GM21825 (cell line): ENCODE measurements around the gene COG4.
"Not testable (repeated sequence)": the region's sequence is repeated elsewhere in the genome, so short reads cannot be mapped to it uniquely, and the experiment has no call there.

Experiments used
- ATAC-seq: cut with Tn5 transposase; IDR thresholded peaks from one replicate; pipeline ENCODE4 v1.9.1; 2021; ENCODE audit warnings: mild to moderate bottlenecking, moderate library complexity; ENCODE audit not compliant: unreplicated experiment

COG4 gene

GRCh38 chr16:70527315-70527996 is 4.1 kb upstream of the COG4 start:
- no peak for ATAC-seq

- ATAC-seq, result no peak
These were observed 3.0 kb upstream of the COG4 start for GRCh38 chr16:70526403-70526802.

DNA sequence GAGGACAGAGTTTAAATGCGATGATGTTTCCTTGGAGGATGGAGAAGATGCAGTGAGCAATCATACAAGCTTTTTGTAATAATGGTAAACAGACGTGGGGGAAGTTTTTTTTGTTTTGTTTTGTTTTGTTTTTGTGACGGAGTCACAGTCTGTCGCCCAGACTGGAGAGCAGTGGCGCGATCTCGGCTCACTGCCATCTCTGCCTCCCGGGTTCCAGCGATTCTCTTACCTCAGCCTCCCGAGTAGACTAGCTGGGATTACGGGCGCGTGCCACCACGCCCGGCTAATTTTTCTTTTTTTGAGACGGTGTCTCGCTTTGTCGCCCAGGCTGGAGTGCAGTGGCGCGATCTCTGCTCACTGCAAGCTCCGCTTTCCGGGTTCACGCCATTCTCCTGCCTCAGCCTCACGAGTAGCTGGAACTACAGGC is 1.1 kb upstream of the COG4 start:
- ATAC-seq, result not testable (repeated sequence)

DNA sequence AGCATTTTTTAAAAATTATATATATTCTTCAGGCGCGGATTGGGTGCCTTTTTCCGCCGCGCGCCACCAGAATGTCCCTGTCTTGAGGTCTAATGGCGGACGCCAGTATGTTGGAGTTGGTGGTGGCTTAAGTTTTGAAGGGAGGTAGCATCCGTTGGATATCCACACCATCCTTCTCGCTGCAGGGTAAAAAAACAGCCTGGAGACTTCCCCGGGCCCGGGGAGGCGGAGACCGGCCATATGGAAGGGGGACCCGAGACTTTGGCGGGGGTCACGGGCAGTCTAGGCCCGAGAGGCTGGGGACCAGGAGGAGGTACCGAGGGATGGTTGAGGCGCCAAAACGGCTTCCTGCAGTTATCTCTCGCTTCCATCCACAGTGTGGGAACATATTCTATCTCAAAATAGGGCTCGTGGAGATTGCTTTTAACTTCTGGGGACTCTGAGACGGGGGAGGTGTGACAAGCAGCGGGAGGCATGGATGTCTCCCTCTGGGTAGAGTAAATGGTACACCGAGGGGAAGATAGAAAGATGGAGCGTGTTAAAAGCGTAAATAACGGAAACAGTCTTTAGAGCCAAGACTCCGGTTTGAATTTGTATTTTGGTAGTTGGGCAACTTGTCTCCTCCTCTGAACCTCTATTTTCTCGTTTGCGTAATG is 517 bp upstream of the COG4 start, which contains the start of gene SF3B3:
TSS of gene SF3B3 (plus strand) at position 74 of the 656 bp plus-strand sequence. CDS start 2,841 bp downstream, outside the sequence.
- peak; percentile 47 for ATAC-seq

DNA sequence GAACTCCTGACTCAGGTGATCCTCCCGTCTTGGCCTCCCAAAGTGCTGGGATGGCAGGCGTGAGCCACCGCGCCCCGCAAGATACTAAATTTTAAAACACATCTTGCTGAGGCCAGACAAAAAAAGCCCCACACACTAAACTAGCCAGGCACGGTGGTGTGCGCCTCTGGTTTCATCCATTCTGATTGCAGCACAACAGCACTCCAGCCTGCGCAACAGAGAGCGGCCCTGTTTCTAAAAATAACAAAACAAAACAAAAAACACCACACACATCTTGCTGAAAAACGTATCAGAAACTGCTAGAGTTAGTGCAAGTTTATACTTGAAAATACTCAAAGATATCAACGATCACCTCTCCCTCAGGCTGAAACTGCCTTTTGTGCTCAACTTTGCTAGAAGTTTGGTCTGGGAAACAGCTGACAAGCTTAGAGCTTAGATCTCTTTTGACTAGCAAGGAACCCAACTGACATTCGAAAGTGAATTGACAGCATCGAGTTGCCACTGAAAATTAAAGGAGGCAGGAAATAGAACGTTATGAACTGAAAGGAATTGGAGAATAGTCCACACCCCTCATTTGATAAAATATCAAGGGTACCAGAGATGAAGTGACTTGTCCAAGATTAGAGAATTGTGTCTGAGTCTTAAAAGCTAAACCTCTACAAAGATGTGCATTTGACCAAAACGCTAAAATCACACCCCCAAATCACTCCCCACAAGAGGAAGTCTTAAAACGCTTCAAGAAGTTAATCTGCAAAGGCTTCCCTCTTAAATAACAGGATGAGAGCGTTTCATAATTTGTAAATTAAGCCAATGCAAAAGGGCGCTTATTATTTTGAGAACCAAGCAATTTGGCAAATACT is 908 bp downstream of the COG4 start:
- no peak for ATAC-seq

DNA sequence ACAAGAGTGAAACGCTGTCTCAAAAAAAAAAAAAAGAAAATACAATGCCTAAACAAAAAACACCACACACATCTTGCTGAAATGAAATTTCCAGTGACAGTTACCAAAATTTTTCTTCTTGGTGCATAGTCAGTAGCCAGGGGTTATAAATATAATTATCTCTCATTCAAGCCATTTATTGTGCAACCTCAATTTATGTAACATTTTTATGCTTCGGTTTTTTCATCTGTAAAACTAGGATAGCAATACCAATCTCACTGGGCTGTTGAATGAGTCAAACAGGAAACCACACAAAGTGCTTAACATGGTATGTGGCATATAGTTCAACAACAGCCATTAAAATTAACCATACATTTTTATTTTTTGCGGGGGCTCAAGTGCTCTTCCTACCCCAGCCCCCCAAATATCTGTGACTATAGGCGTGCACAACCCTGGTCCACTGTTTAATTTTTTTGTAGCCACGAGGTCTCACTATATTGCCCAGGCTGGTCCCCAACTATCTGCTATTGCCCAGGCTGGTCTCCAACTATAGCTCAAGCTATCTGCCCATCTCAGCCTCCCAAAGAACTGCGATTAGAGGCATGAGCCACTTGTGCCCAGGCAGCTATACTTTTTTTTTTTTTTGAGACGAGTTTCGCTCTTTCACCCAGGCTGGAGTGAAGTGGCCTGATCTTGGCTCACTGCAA is 2.6 kb downstream of the COG4 start:
- no peak for ATAC-seq

GRCh38 chr16:70512456-70512855 is 10.9 kb downstream of the COG4 start:
- ATAC-seq, result no peak

- ATAC-seq, result no peak
These were observed 11.5 kb downstream of the COG4 start for GRCh38 chr16:70511833-70512232.

GRCh38 chr16:70510216-70510615 is 13.1 kb downstream of the COG4 start:
- no peak for ATAC-seq

DNA sequence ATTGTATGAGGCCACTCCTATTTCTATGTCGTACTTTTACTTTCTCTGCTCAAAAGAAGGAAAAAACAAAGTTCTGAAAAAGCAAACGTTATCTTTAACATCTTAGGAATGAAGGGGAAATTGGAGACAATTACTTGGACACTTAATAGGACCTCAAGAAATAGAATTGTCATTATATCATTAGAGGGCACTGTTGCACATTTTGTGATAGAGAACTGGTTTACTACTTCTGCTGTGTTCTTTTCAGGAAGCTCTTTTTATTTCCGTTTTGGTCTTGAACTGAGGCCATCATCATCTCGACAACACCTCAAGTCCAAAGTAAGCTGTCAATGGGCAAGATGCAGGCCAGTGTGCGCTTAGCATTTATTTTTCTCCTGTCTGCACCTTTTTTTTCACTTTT is 14.6 kb downstream of the COG4 start:
- no peak for ATAC-seq

GRCh38 chr16:70496513-70496912 is 26.8 kb downstream of the COG4 start:
- no peak for ATAC-seq

GRCh38 chr16:70495425-70496182 is 27.8 kb downstream of the COG4 start:
- no peak for ATAC-seq

DNA sequence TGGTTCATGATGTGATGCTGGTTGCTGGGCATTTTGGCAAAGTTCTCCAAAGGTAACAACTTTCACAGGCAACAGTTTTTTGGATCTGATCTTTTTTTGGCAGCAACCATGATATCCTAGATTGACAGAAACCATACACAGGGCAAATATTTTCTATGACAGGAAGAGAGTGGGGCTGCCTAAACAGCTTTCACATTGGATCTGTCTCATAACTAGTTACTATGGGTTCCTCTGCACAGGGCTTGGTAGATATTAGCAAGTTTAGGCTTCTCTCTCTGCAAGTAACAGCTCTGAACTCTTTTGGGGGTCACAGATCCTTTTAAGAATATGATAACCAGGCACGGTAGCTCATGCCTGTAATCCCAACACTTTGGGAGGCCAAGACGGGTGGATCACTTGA is 28.6 kb downstream of the COG4 start:
- no peak for ATAC-seq

DNA sequence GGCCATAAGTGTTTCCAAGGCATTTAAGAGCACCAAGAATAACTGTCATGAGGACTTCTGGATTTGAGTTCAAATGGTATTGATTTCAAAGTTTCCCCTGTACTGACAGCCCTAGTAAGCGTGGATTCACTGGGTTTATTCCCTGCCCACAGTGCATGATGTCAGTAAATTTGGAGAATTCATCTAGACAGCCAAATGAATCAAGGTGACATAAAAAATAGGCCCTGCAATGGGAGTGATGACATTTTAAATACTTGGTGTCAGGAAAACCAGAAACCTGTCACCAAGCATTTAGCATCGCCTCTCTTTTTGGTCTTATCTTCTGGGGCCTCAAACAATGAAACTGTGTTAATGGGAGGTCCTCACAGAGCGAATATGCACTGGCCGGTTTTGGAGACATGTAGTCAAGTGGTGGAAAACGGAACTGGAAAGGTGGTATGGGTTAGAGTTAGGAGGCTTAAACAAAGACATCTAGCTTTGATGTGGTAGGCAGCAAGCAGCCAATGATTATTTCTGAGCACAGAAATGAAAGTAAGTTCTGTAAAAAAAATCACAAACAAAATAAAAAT is 29.1 kb downstream of the COG4 start:
- ATAC-seq, result no peak

DNA sequence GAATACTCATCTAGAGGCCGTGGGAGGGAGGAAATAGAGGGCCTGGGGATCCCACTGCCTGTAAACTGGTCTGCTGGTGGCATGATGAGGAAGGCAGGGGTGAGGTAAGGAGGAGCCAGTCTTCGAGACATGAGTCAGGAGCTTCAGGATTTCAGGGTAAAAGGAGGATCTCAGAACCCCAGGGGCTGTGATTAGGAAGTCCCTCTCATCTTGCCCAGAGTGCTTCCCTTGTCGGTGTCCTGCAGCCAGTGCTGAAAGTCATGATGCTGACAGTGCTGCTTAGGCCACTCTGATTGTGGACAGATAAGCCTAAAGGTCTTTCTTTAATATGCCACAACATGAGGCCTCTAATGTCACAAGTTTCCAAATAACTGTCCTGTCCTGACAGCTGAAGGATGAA is 29.6 kb downstream of the COG4 start:
- ATAC-seq, result no peak

DNA sequence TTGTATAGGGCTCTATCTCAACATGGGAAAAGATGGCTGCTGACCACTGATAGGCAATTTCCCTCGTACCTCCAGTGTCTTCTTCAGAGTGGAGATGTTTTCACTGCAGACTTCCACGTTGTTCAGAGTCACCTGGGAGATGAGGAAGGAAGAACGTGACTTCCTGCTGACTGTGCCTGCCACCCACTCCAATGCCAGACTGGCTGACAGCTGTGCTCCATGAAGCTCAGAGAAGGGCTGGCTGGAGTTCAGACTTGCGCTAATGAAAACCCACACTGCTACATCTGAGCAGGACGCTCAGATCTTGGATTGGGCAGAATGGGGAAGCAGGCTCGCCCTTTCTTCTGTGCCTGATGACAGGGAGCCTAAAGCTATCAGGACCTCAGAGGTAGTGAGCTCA is 33.1 kb downstream of the COG4 start:
- ATAC-seq, result no peak

DNA sequence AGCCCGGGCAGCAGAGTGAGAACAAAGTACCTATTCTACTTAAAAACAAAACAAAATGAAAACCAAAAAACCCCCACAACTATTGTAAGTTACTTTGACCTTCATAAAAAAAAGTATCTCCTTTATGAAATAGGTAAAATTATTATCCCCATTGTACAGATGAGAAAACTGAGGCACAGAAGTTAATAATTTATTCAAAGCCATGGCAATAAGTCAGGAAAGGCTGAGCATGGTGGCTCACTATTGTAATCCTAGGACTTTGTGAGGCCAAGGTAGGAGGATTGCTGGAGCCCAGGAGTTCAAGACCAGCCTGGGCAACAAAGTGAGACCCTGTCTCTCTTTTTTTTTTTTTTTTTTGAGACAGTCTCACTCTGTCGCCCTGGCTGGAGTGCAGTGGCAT is 38.5 kb downstream of the COG4 start:
- no peak for ATAC-seq

DNA sequence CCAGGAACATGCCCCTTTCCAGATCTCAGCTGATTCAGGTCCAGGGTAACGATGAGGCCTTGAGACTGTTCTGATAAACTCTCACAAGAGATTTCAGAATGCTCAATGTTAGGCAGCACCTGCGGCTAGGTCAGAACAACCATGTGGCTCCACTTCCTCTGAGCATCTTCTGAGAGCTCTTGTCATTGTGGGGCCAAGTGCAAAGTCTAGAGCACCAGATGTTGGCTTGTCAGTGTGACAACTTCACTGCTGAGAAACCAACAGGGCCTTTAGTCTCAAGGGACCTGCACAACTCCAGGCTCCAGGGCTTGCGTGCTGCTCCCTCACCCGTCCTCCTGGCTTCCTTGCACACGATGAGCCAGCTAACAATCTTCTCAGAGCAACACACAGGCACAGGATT is 39.9 kb downstream of the COG4 start:
- ATAC-seq, result peak; percentile 54

DNA sequence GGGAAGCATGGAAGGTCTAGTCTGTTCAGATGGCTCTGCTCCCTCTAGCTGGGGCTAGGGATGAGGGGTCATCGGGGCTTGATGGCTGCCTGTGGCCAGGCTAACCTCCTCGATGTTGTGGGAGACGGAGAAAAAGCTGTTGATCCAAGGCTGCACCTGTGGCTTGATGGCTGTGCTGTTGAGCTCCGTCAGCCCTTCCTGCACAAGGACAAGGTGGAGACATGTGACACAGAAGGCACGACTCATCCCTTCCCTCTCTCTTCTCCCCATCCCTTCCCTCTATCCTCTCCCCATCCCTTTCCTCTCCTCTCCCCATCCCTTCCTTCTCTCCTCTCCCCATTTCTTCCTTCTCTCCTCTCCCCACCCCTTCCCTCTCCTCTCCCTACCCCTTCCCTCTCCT is 40.7 kb downstream of the COG4 start:
- ATAC-seq, result no peak

- no peak for ATAC-seq
These were observed 41.3 kb downstream of the COG4 start for GRCh38 chr16:70481929-70482536.
